NCI-H748 (cell line): ENCODE data around the gene THUMPD2.
A peak's percentile ranks its signal among the peaks of the same experiment; 100 is the strongest.
"Not testable (repeated sequence)": the region's sequence is repeated elsewhere in the genome, so short reads cannot be mapped to it uniquely, and the experiment has no call there.

Experiments used
- DNase-seq: peaks from one replicate; lab custom pipeline; 2025; ENCODE audit not compliant: unreplicated experiment; lab: John Stamatoyannopoulos, UW

THUMPD2 gene

DNA sequence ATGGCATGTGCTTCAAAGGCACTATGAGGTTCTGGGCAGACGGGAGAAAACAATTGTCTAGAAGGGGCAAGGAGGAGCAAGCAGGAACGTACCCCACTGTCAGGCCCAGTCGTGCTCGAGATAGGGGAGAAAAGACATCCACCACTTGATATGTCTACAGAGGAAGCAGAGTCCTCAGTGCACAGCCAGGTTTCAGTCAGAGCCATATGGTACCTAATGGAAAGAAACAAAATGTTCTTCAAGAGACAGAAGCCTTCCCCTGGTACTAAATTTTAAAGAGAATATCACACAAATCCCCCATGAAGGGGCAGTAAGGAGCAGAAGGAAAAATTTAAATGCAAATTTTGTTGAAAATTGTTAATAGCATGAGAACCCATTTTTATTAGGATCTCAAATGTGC lies 21.9 kb downstream of the THUMPD2 start:
- no peak for DNase-seq

DNA sequence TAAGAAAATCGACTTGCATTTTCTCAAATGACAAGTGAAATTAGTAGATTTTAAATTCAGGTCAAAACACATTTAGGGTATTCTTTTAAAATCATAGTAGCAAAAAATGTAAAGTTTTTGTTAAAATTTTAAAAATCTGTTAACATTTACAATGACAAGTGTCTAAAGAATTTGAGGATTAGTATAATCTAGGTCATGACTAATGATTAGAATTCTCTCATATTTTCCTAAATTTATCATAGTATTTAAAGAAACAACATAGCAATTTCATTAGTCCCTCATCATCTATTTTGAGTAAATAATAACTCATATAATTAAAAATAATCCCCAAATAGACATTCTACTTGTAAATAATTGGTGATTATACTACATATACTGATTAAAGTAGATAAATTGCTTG lies 23.6 kb downstream of the THUMPD2 start:
- no peak for DNase-seq

DNA sequence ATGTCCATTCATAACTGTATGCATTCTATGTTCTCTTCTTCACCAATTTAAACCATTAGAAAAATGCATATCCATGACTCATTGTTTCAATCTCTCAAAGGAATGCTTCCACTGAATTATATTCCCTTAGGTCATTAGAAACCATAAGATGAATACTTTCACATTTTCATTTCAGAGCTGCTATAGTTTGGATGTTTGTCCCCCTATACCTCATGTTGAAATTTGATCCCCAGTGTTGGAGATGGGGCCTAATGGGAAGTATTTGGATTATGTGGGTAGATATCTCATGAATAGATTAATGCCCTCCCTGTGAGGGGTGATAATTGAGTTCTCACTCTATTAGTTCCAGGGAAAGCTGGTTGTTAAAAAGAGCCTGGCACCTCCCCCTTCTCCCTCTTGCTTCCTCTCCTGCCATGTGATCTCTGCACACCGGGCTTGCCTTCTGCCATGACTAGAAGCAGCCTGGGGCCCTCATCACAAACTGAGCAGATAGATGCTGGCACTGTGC lies 35.7 kb downstream of the THUMPD2 start:
- DNase-seq: no peak

- no peak for DNase-seq
Measured at GRCh38 chr2:39741871-39742270, 37.2 kb downstream of the THUMPD2 start.

- DNase-seq: no peak
Measured at GRCh38 chr2:39739386-39739785, 39.7 kb downstream of the THUMPD2 start.

GRCh38 chr2:39738936-39739335 lies 40.1 kb downstream of the THUMPD2 start:
- no peak for DNase-seq

GRCh38 chr2:39737661-39738060 lies 41.4 kb downstream of the THUMPD2 start:
- DNase-seq: no peak

DNA sequence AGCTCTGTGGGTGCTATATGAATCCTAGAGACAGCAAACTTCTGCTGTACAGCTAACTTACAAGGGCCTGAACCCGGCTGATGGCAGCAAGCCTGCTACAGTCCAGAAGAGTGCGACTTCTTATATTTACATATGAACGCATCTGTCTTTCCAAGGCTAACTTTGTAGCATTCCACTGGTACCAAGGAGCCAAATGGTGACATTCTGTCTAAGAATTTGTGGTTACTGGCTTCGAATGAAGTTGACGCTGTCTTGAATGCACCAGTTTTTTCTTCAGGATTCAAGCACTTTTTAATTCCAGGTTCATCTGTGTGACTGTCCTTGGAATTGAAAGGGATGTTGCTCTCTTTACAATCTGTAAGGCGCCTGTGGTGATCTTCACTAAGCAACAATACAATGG lies 42.4 kb downstream of the THUMPD2 start:
- DNase-seq: no peak

GRCh38 chr2:39735648-39736047 lies 43.4 kb downstream of the THUMPD2 start:
- no peak for DNase-seq

DNA sequence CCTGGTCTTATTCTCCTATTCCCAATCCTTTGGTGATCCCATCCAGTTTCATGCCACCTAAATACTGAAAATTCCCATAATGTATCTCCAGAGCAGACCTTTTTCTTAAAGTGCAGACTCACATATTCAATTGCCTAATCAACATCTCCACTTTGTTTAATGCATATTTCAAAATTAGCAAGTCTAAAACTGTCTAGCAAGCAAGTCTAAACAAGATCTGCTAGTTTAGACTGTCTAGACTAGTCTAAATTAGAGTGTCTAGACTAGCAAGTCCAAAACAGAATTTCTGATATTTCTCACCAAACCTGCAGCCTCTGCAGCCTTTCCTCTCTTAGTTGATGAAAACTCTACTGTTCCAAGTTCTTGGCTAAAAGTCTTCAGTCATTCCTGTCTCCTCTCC lies 44.6 kb downstream of the THUMPD2 start:
- DNase-seq: no peak

- DNase-seq: no peak
Measured at GRCh38 chr2:39733070-39733674, 45.9 kb downstream of the THUMPD2 start.

DNA sequence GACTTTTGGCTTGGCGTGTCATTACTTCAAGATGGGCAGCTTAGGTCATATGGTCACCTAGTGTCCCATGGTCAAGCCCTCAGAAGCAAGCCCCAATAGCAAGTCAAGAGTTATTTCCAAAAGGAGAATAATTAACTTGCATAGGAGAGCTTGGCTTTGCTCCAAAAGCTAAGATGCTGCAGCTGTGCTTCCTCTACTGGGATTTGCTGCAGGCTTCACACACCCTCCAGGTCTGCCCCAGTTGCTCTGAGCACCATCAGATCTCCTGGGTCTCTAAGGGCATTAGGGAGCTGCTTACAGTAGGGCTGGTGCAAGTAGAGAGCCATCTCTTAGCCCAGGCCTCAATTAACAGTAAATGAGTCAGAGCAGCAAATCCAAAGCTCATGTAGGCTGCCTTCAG lies 46.6 kb downstream of the THUMPD2 start:
- no peak for DNase-seq

GRCh38 chr2:39731546-39731945 lies 47.5 kb downstream of the THUMPD2 start:
- no peak for DNase-seq

DNA sequence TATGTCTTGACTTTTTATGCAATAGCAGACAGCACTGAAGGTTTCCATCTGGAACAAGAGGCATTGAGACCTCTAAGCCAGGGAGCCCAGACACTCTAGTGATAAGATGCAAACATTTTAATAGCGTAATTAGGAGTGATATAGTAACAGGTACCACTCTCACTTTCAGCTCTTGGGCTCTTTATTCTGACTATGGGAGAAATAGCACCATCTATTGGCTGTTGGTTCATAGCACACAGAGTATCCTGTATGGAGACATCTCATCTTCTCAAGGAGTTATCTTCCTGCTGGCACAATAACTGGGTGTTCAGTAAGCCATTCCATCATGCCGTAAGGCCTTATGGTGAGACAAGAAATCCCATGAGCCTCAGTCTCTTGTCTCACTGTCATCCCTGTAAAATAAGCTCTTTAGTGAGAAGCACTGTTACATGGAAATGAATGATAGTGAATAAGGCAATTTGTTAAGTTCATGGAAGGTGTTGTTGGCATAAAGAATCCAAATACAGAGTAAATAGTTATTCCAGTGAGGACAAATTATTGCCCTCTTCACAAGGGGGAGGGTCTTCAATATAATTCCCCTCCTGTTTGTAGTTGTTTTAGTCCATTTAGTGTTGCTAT lies 48.3 kb downstream of the THUMPD2 start:
- DNase-seq: peak; percentile 57

- no peak for DNase-seq
Measured at GRCh38 chr2:39730276-39730675, 48.8 kb downstream of the THUMPD2 start.

GRCh38 chr2:39728941-39729351 lies 50.1 kb downstream of the THUMPD2 start:
- peak; percentile 47 for DNase-seq

DNA sequence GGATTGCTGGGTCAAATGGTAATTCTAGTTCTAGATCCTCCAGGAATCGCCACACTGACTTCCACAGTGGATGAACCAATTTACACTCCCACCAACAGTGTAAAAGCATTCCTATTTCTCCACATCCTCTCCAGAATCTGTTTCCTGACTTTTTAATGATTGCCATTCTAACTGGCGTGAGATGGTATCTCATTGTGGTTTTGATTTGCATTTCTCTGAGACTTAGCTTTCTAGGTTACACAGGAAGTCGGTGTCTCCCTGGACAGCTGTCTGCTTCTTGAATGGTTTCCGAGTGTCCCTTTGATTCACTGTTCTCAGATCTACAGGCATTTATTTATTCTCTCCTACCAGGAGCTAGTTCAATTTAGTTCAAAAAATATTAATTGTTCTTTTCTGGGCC lies 51.0 kb downstream of the THUMPD2 start:
- DNase-seq: not testable (repeated sequence)

- DNase-seq: no peak
Measured at GRCh38 chr2:39725401-39725800, 53.7 kb downstream of the THUMPD2 start.

DNA sequence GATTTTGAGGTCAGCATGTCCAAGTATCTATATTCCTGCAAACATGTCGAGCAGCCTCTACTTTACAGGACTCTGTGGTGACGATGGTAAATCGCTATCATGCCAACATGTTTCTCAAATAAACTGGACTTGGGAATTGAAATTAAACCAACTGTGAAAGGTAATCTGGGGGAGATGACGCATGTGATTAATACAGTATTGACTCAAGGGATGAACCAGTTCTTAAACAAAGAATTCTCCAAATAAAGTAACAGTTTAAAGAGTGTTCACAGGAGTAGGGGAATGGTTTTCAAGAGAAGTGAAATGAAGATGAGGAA lies 54.3 kb downstream of the THUMPD2 start:
- no peak for DNase-seq

DNA sequence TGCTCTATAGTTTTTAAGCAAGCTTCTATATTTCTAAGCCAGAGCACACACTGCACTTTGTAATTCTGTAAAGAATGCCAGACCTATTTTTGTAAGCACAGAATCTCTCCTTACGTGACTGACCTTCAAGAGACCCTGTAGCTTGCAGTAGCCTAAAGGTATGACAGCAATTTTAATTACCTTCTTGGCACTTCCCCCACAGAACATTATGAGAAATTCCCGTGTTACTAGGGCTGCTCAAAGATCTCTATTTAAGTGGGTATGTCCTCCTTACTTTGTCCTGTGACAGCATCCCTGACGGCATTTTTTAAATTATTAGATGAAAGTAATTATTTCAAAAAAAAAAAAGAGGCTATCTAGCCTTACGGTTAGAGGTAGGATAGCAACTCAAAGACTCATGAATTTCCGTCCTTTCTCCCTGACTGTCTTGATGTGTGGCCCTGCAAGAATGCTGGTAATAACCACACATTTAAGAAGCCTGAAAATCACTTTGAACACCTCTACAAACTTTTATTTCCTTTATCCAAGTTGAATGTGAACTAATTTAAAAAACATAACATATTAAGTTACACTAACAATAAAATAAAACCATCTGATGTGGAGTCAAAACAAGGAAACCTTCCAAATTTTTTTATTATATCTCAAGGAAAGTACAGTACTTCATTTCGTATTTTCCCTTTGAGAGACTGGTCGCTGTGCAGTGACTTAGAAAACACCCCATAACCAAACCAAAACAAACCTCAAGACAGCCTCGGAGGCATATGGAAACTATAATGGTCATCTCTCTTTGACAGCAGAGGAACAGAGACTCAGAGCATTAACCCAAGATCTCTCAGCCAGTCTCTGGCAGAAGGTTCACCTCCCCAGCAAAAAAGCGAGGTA lies 54.9 kb downstream of the THUMPD2 start:
- no peak for DNase-seq

DNA sequence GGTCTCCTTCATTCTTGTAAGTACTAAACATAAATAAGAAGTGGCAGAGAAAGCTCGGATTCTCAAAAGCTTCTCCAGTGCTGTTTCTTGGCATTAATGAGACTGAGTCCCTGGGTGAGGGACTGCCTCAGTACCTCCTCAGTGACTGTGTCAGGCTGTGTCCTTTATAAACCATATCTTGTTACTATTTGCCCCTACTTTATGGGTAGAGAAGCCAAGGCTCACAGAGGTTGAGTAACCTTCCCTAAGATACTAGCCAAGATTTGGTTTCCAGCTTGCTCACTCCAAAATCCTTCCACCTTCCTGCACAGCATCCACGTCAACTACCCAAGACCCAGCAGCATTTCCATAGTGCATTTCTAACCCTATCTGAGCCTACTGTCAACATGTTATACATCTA lies 55.6 kb downstream of the THUMPD2 start:
- DNase-seq: no peak

- DNase-seq: no peak
Measured at GRCh38 chr2:39720970-39721369, 58.1 kb downstream of the THUMPD2 start.
